D721Med (cell line): Measurements from ENCODE around the gene CLDN18.

ENCODE experiments used
- DNase-seq: peaks from one replicate; pipeline ENCODE4 v3.0.0; 2011; ENCODE audit warnings: low spot score; ENCODE audit not compliant: insufficient read length
- FAIRE-seq: peaks from 2 replicates; lab custom pipeline; 2011; peaks lifted over from hg19 to GRCh38; lab: Jason Lieb, UNC
- CTCF ChIP-seq: IDR thresholded peaks from 2 replicates; pipeline ENCODE4 v1.5.1; 2012; ENCODE audit warnings: mild to moderate bottlenecking, control low read depth; ENCODE audit not compliant: insufficient read depth; ENCODE audit errors: missing control alignments

The CLDN18 gene

GRCh38 chr3:138082085-138082991, 72.4 kb downstream of the CLDN18 start:
- no peak for FAIRE-seq
- TF ChIP-seq CTCF = no peak
- no peak for DNase-seq

DNA sequence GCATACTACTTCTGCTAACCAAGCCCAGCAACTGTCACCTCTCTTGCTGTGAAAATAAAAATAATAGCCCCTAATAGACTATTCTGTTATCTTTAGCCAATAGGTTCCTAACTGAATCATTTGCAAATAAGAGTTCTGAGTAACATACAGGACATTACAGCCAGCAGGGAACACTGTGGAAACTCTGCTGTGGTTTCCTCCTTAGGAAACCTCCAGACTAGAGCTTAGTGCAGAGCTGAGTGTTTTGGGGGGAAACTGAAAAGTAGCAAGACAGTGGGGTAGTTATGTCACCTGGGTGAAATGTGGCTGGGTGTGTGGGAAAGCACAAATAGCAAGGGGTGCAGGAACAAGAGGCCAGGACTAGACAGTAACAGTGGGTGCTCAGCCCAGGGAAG, 73.0 kb downstream of the CLDN18 start:
- no peak for DNase-seq
- no peak for TF ChIP-seq CTCF
- no peak for FAIRE-seq
